Stomach smooth muscle (tissue), 2 donors: ENCODE data around the gene SMIM28.
"Not testable (repeated sequence)": the region's sequence is repeated elsewhere in the genome, so short reads cannot be mapped to it uniquely, and the experiment has no call there.

Source experiments
- H3K27ac ChIP-seq: one replicate; pipeline ENCODE4 v1.7.0; 2013; ENCODE audit warnings: mild to moderate bottlenecking, low read length, inconsistent platforms
- H3K27me3 ChIP-seq, 2 donors: one replicate each; pipeline ENCODE4 v1.7.0; 2013; ENCODE audit warnings: low read length in 2 of 2; ENCODE audit not compliant: insufficient read depth in 2 of 2, control insufficient read depth in 1 of 2
- H3K36me3 ChIP-seq, 2 donors: one replicate each; pipeline ENCODE4 v1.7.0; 2013; ENCODE audit warnings: low read length in 2 of 2; ENCODE audit not compliant: control insufficient read depth in 2 of 2, insufficient read depth in 2 of 2
- H3K4me1 ChIP-seq: one replicate; pipeline ENCODE4 v1.7.0; 2013; ENCODE audit warnings: low read length; ENCODE audit not compliant: control insufficient read depth, insufficient read depth
- H3K4me3 ChIP-seq, 2 donors: one replicate each; pipeline ENCODE4 v1.7.0; 2013; ENCODE audit warnings: low read length in 2 of 2
- H3K9ac ChIP-seq, 2 donors: one replicate each; pipeline ENCODE4 v1.7.0; 2013; ENCODE audit warnings: low read length in 2 of 2, mild to moderate bottlenecking in 1 of 2
- H3K9me3 ChIP-seq, 2 donors: one replicate each; pipeline ENCODE4 v1.7.0; 2013; ENCODE audit warnings: low read length in 2 of 2; ENCODE audit not compliant: control insufficient read depth in 2 of 2
- donor health status: healthy.
- donor health status: Pancreatic carcinoma.

Gene SMIM28

DNA sequence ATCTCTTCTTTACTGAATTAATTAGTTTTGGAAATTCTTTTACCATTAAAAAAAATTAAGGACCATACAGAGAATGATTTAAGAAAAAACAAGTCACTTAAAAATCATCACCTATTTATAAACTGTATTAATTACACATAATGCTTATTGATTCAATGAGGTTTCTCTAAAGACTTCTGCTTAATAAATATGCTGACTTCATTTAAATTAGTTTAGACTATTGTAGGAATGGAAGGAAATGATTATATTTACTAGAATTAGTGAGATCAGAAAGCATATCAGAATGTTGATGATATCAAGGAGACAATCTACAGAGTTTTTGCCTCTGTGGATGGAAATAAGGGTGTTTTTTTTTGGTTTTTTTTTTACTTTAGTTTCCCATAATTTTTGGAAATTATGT, 34.6 kb upstream of the SMIM28 start:
- H3K9ac ChIP-seq, result no peak overlapping the region
- no peak overlapping the region for H3K4me3 ChIP-seq
- H3K36me3 ChIP-seq, result no peaks in the 10 kb centered on the region
- no peaks in the 10 kb centered on the region for H3K27me3 ChIP-seq
- H3K4me1 ChIP-seq, result no peaks in the 10 kb centered on the region
- no peaks in the 10 kb centered on the region for H3K9me3 ChIP-seq
- H3K27ac ChIP-seq, result no peak overlapping the region

DNA sequence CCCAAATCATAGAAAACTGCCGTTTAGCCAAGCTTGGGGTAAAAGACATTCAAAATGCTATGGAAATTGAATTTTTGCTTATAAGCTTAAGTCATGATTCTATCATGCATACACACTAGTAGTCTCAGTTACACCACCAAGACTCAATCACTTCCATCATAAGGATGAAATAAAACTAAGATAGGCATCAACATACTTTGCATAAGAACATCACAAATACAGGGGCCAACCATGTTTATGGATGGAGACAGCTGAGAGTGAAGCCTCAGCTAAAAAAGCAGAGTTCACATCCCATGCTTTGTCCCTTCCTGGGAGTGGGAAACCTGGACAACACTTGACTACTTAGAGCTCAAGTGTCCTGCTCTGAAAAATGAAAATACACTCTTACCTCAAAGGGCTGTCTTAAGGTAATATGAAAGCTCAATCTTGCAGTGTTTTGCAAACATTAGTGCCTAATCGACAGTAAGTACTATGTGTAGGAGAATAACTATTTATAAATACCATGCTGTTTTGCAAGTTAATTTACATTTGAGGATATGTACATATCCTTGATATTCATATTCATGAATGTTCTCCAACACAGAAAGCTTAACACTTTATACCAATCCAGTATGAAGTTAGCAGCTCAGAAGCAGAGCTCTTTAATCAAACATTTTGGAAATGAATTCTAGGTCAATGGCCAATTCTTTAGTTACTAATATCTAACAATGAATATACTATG, 32.0 kb upstream of the SMIM28 start:
- H3K4me1 ChIP-seq, result no peaks in the 10 kb centered on the region
- no peak overlapping the region for H3K9ac ChIP-seq
- no peak overlapping the region for H3K4me3 ChIP-seq
- H3K27me3 ChIP-seq, result no peaks in the 10 kb centered on the region
- no peaks in the 10 kb centered on the region for H3K36me3 ChIP-seq
- no peaks in the 10 kb centered on the region for H3K9me3 ChIP-seq
- no peak overlapping the region for H3K27ac ChIP-seq

DNA sequence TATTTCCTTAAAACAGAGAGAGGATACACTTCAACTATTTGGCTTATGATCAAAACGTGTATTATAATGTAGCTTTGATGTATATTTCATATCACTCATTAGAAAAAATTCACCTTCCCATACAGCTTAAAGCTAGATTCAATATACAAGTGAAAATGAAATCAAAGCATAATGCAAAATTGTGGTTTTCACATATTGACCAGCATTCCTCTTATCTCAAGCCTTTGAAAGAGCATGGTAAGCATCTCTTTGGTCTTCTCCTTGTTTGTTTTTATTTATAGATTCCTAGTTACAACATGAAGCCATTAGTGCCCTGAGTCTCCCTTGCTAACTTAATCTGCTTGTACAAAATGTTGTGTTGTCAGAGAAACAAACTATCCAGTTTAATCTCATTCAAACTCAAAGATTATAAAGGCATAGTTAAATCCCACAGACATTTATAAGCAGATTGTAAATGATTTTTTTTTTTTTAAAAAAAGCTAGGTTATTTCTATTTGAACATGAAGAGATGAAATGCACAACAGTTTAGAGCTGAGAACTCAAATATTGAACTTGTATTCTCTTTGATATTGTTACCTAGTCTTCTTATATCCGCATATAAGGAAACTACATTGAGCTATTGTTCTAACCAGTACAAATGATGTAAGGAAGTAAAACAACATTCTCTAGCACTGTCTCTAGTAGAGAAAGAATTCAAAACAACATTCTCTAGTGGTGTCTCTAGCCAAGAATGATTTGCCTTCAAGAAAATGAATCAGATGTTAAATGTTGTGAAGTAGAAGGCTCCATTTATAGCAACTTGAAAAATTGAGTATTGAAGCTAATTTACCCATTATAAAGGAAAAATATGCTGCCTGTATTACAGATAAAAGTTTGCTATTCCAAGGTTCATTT, 31.2 kb upstream of the SMIM28 start:
- Histone ChIP-seq H3K27ac (no peak overlapping the region), H3K9ac (no peak overlapping the region)

DNA sequence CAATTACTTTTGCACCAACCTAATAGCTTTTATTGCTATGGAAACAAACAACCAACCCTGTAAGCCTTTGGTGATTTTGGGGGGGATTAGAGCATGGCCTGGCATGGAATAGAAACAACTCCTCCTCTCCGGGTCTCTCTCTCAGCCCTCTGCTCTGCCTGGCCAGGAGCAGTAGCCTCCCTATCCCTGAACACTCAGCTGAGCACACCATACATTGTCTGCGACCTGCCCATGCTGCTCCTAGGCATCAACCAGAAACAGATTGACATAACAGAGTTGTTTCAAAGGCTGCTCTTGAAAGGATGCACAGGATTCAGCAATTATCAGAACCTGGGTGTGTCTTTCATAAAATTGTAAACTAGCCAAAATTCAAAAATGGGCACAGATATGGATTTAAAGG, 29.8 kb upstream of the SMIM28 start:
- Histone ChIP-seq H3K27ac (no peak overlapping the region), H3K4me1 (no peaks in the 10 kb centered on the region), H3K4me3 (no peak overlapping the region), H3K9me3 (no peaks in the 10 kb centered on the region), H3K36me3 (no peaks in the 10 kb centered on the region), H3K9ac (no peak overlapping the region), H3K27me3 (no peaks in the 10 kb centered on the region)

More for the DNA sequence above, 31.2 kb upstream of the SMIM28 start:
- Histone ChIP-seq H3K9me3 (no peaks in the 10 kb centered on the region), H3K4me1 (no peaks in the 10 kb centered on the region), H3K27me3 (no peaks in the 10 kb centered on the region), H3K36me3 (no peaks in the 10 kb centered on the region), H3K4me3 (no peak overlapping the region)

DNA sequence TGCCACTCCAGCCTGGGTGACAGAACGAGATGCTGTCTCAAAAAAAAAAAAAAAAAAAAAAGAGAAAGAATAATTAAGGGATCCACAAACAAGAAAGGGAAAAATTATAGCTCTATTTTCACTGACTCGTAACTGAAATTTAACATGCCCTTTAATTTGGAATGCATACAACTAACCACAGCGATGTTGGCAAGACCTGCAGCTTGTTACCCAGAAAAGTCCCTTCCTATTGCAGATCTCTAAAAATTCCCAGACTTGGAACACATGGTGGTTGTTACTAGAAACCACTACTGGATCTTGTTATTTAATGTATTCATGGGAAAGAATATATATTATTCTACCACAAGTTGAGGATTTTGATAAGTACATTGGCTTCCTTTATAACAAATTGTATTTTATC, 27.8 kb upstream of the SMIM28 start:
- Histone ChIP-seq H3K9ac (no peak overlapping the region), H3K4me1 (no peaks in the 10 kb centered on the region), H3K27me3 (no peaks in the 10 kb centered on the region), H3K9me3 (no peaks in the 10 kb centered on the region), H3K27ac (no peak overlapping the region), H3K4me3 (no peak overlapping the region), H3K36me3 (no peaks in the 10 kb centered on the region)

DNA sequence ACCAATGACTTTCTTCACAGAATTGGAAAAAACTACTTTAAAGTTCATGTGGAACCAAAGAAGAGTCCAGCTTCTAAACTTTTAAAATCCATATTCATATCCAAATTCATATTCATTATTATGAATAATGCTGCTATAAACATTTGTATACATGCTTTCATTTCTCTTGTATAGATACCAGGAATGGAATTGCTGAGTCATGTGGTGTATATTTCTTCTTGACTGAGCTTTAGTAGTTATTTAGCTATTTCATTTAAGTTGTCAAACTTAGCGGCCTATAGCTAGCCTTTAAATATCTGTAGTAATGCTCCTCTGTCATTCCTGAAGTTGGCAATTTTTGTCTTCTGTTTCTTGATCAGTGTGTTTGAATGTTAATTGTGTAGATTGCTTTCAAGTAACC, 19.8 kb upstream of the SMIM28 start:
- Histone ChIP-seq H3K27me3 (no peaks in the 10 kb centered on the region), H3K36me3 (no peaks in the 10 kb centered on the region), H3K9ac (no peak overlapping the region), H3K4me1 (no peaks in the 10 kb centered on the region), H3K4me3 (no peak overlapping the region), H3K9me3 (no peaks in the 10 kb centered on the region), H3K27ac (no peak overlapping the region)

DNA sequence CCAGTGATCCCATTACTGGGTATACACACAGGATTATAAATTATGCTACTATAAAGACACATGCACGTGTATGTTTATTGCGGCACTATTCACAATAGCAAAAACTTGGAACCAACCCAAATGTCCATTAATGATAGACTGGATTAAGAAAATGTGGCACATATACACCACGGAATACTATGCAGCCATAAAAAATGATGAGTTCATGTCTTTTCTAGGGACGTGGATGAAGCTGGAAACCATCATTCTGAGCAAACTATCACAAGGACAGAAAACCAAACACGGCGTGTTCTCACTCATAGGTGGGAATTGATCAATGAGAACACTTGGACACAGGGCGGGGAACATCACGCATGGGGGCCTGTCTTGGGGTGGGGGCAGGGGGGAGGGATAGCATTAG, 9.0 kb upstream of the SMIM28 start:
- H3K27me3 ChIP-seq, H3K9me3 ChIP-seq, H3K27ac ChIP-seq, H3K36me3 ChIP-seq, H3K9ac ChIP-seq, H3K4me1 ChIP-seq, H3K4me3 ChIP-seq: not testable (repeated sequence)

DNA sequence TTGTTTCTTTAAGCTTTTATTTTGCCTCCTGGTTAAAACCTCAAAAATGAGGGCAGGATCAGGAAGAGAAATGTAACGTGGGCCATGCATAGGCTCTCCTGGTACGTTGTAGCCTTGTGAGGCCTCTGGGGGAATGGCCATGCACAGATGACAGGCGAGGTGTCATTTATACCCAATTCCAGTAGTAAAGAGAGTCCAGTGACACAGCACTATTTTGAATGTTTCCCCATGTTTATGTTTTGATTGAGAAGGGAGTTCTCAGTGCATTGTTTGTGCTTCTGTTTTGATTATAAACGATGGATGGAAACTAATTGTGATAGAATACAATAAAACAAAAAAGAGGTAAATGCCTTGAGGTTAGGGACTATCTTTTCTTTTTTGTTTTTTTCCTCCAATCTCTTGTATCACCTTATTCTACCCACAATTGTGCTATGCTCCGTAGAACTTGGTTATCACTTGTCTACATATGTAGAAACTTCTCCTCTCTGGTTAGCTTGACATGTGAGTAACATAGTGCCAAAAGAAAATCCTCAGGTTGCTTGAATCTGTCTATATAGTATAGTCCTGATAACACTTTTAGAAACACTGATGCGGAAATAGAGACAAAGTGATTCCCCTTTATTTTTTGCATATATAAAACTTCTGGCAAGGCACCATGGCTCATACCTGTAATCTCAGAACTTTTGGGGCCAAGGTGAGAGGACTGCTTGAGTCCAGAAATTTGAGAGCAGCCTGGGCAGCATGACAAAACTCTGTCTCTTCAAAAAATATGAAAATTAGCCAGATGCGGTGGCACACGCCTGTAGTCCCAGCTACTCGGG, 6.9 kb upstream of the SMIM28 start:
- Histone ChIP-seq H3K9ac (no peak overlapping the region), H3K27ac (no peak overlapping the region), H3K4me1 (no peaks in the 10 kb centered on the region)

DNA sequence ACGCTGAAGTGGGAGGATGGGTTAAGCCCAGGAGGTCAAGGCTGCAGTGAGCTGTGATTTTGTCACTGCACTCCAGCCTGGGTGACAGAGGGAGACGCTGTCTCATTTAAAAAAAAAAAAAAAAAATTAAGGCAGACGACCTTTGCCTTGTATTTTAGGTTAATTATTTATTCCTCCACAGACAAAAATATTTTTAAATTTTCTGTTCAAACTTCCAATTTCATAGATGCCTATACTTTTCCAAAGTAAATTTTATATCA, 6.3 kb upstream of the SMIM28 start:
- no peak overlapping the region for H3K9ac ChIP-seq
- H3K27me3 ChIP-seq, result no peaks in the 10 kb centered on the region
- no peak overlapping the region for H3K4me3 ChIP-seq
- H3K27ac ChIP-seq, result no peak overlapping the region
- H3K4me1 ChIP-seq, result no peaks in the 10 kb centered on the region
- H3K36me3 ChIP-seq, result no peaks in the 10 kb centered on the region
- H3K9me3 ChIP-seq, result no peaks in the 10 kb centered on the region

More for the DNA sequence above, 6.9 kb upstream of the SMIM28 start:
- Histone ChIP-seq H3K36me3 (no peaks in the 10 kb centered on the region), H3K27me3 (no peaks in the 10 kb centered on the region), H3K4me3 (no peak overlapping the region), H3K9me3 (no peaks in the 10 kb centered on the region)

DNA sequence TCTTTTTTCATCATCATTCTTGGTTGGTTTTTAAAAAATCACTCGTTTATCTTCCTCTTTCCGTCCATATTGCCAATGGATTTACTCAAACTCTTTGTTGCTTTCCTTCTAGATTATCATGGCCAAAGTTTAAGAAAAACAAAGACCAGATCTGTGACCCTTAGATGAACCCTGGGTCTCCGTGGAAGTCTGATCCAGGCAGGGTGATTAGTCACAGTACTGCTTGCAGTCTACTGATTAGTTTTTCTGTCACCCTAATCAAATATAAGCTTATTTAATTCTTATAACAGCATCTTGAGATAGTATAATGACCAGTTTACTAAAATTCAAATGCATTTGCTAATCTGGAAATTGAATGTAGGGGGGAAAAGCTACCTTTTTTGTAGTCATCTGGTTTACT, 6.0 kb upstream of the SMIM28 start:
- H3K36me3 ChIP-seq, result no peaks in the 10 kb centered on the region
- no peaks in the 10 kb centered on the region for H3K9me3 ChIP-seq
- no peaks in the 10 kb centered on the region for H3K4me1 ChIP-seq
- H3K27me3 ChIP-seq, result no peaks in the 10 kb centered on the region
- no peak overlapping the region for H3K4me3 ChIP-seq
- no peak overlapping the region for H3K9ac ChIP-seq
- no peak overlapping the region for H3K27ac ChIP-seq
